RKO (cell line): ENCODE data around the gene LZTR1.
"Not testable (repeated sequence)": the region's sequence is repeated elsewhere in the genome, so short reads cannot be mapped to it uniquely, and the experiment has no call there.

Experiments used
- DNase-seq: peaks from one replicate; pipeline ENCODE4 v3.0.0-alpha.2; 2016; ENCODE audit warnings: low spot score

LZTR1 gene

GRCh38 chr22:20965888-20966855 is 15.9 kb upstream of the LZTR1 start:
- DNase-seq = no peak

- no peak for DNase-seq
Observed at GRCh38 chr22:20966883-20967696, 15.0 kb upstream of the LZTR1 start, which contains the start of gene AIFM3. Gene AIFM3 (plus strand): TSS chr22:20967255. CDS start chr22:20967945, 690 bp downstream.

- DNase-seq = no peak
Observed at GRCh38 chr22:20967697-20968211, 14.3 kb upstream of the LZTR1 start.

GRCh38 chr22:20968281-20968977 is 13.7 kb upstream of the LZTR1 start:
- DNase-seq = no peak

- DNase-seq = no peak
Observed at GRCh38 chr22:20970939-20971657, 11.0 kb upstream of the LZTR1 start.

- not testable (repeated sequence) for DNase-seq
Observed at GRCh38 chr22:20972014-20972694, 9.9 kb upstream of the LZTR1 start.

GRCh38 chr22:20972933-20973577 is 9.0 kb upstream of the LZTR1 start:
- DNase-seq = no peak

- no peak for DNase-seq
Observed at GRCh38 chr22:20973634-20974286, 8.3 kb upstream of the LZTR1 start.

GRCh38 chr22:20974336-20974955 is 7.7 kb upstream of the LZTR1 start:
- DNase-seq = no peak

- DNase-seq = no peak
Observed at GRCh38 chr22:20975541-20976290, 6.4 kb upstream of the LZTR1 start.

- DNase-seq = no peak
Observed at GRCh38 chr22:20976291-20976877, 5.7 kb upstream of the LZTR1 start.

GRCh38 chr22:20977019-20977418 is 5.1 kb upstream of the LZTR1 start:
- no peak for DNase-seq

GRCh38 chr22:20977516-20978170 is 4.5 kb upstream of the LZTR1 start:
- no peak for DNase-seq

GRCh38 chr22:20978419-20978818 is 3.7 kb upstream of the LZTR1 start:
- no peak for DNase-seq

GRCh38 chr22:20979243-20979809 is 2.8 kb upstream of the LZTR1 start:
- no peak for DNase-seq

- no peak for DNase-seq
Observed at GRCh38 chr22:20979940-20980453, 2.1 kb upstream of the LZTR1 start.

GRCh38 chr22:20980523-20980922 is 1.6 kb upstream of the LZTR1 start:
- DNase-seq = no peak
